NCI-H510A treated with DMSO at 0.1 percent for 48 hours (cell line): ENCODE measurements around the gene PXYLP1.

ENCODE experiments used
- DNase-seq: peaks from one replicate; lab custom pipeline; 2025; lab: John Stamatoyannopoulos, UW

PXYLP1 gene

GRCh38 chr3:141249041-141249440 lies 17.4 kb downstream of the PXYLP1 start:
- no peak for DNase-seq

- no peak for DNase-seq
Measured at GRCh38 chr3:141250342-141250741, 18.7 kb downstream of the PXYLP1 start.

DNA sequence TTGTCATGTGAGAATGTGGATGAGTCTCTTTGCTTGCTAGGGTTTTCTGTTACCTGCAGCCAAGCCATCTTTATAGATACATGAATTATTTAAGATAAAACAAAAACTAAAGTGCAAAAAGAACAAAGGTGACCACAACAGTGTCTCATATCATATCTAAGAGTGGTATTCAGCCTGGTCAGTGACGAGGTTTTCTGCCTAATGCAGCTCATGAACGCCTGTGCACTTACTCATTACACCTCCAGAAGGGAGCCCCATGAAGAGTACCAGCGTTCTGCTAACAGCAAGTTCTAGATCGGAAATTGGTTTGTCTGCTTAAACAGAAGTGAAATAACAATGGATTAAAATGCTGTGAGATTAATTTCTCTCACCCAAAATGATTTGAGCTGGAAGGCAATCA lies 19.2 kb downstream of the PXYLP1 start:
- no peak for DNase-seq

DNA sequence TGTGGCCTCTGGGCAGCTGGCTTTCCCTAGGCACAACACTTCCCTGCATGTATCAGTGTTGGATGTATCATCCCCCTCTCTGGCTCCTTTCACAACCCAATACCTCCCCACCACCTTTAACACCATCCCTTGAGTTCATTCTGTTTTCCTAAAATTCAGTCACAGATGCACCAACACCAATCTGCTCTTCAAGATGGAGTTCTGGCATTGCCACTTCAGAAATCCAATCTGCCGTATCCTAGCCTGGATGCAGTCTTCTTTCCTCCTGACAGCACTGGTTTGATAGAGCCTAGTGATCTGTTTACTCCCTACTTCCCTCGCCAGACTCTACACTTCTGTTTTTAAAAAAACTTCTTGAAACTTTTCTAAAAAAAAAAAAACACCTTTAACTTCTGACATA lies 21.7 kb downstream of the PXYLP1 start:
- no peak for DNase-seq

DNA sequence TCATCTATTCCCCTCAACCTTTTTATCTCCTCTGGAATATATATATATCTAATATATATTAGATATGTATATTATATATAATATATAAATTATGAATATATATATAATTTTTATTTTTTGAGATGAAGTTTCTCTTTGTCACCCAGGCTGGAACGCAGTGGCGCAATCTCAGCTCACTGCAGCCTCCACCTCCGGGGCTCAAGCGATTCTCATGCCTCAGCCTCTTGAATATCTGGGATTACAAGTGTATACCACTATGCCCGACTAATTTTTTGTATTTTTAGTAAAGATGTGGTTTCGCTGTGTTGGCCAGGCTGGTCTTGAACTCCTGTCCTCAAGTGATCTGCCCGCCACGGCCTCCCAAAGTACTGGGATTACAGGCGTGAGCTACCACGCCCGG lies 22.2 kb downstream of the PXYLP1 start:
- DNase-seq, result no peak

- no peak for DNase-seq
Measured at GRCh38 chr3:141255137-141255845, 23.7 kb downstream of the PXYLP1 start.

- no peak for DNase-seq
Measured at GRCh38 chr3:141255846-141256261, 24.2 kb downstream of the PXYLP1 start.

DNA sequence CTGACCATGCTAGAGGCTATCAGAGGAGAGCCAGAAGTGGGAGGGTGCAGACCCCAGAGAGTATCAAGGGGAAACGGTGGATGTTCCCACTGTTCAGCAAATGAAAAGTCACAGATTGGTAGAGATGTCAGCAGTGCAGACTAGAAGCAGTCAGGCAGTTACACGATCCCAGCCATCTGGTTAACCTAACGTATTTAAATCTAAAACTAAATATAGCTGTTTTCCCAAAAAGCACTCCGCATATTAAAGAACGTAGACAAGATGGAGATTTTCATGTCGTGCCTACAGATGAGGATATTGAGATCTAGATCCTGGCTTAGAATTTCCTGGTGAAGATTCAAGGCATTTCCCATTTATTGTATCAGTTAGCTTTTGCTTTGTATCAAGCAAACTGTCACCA lies 25.2 kb downstream of the PXYLP1 start:
- DNase-seq, result no peak

GRCh38 chr3:141257961-141258360 lies 26.3 kb downstream of the PXYLP1 start:
- DNase-seq, result no peak

DNA sequence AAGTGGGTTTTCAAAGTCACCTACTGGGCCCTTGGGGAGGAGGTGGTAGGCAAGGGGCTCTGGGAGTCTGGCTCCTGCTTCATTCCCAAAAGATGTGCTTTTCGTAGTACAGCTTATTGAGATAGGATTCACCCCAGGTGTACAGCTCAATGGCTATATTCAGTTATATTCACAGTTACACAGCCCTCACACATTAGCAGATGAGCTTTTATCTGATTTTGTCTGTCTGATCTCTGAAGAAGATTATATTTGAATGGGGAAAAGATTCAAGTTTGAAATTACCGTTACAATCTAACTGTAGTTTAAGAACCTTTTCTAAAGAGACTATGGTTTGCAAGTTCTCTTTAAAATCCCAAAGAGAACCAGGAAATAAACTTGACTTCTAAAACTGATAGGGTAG lies 27.3 kb downstream of the PXYLP1 start:
- DNase-seq, result no peak

DNA sequence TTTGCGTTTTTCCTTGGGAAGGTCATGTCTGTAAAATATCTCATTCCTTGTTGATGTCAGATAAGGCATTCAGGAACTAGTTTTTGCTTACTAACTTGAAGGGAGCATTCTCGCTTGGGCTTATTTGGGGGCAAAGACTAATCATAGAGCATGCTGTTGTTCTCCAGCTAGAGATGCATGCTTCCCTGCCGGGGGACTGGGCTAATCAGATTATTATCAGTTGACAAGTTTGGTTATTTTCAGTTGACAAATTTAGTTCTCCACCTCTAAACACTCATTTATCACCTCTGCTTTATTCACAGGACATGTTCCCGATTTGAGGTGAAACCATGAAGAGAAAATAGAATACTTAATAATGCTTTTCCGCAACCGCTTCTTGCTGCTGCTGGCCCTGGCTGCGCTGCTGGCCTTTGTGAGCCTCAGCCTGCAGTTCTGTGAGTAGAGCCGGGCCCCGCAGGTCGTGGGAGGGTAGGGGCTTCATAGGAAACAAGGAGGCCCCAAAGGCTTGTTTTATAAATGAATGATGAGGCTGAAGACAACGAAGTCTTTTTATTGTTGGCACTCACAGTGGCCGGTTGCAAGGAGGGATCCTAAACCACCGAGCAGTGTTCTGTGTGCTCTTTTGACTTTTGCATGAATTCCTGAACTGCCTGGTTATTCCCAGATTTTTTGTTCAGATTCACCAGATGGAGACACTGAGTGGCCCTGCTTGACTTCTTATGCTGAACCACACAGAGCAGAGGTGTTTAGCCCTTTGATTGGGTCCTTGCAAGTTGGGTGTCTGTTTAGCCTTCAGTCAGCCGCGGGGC lies 28.4 kb downstream of the PXYLP1 start:
- no peak for DNase-seq

GRCh38 chr3:141260630-141260927 lies 29.0 kb downstream of the PXYLP1 start:
- no peak for DNase-seq

DNA sequence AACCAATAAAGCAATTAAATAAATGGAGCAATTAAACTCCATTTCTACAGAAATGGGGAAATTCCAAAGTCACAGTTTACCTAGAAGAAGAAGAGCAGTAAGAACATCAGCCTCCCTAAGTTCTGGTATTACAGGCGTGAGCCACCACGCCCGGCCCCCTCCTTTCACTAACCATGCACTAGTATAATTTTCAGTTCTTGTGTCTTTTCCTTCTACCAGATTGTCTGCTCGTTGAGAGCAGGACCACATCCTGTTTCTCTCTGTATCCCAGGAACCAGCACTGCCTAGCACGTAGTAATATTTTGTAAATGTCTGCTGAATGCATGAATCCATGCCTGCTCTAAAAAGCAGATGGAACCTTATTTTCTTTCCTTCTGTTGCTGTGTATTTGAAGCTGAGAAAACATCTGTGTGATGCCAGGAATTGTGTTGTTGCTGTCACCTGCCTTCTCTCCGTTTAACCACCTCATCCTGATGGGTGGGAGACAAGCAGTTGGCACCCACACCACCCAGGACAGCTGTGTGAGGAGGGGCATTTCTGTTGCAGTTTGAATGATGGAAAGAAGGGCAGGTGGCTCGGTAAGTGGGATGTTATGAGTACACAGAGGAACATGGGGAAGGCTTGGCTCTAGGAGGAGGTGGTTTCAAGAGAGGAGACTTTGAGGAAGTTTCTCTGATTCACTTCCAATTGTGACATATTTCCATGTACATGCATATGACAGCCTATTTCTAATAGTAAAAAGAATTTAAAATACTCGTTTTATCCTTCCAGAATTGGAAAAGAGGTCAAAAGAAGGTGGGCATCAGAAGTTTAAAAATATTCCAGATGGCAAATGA lies 30.1 kb downstream of the PXYLP1 start:
- DNase-seq, result no peak

- no peak for DNase-seq
Measured at GRCh38 chr3:141262308-141262705, 30.7 kb downstream of the PXYLP1 start.

DNA sequence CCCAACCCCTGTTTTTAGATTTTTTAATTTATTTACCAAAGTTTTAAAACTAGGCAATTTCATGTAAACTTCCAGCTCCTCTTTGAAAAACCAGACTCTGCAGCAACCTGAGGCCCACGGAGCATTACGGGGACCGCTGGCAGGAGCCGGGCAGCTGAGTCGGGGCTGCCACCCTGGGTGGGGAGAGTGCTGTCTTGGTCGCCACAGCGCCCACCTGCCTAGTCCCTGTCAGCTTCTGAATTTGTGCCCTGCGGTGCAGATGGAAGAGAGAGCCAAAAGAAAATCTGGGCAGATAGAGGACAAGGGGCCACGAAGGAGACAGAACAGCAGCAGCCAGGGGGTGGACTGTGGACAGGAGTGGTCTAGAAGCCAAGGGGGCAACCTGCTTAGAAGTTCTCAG lies 34.6 kb downstream of the PXYLP1 start:
- DNase-seq, result no peak

DNA sequence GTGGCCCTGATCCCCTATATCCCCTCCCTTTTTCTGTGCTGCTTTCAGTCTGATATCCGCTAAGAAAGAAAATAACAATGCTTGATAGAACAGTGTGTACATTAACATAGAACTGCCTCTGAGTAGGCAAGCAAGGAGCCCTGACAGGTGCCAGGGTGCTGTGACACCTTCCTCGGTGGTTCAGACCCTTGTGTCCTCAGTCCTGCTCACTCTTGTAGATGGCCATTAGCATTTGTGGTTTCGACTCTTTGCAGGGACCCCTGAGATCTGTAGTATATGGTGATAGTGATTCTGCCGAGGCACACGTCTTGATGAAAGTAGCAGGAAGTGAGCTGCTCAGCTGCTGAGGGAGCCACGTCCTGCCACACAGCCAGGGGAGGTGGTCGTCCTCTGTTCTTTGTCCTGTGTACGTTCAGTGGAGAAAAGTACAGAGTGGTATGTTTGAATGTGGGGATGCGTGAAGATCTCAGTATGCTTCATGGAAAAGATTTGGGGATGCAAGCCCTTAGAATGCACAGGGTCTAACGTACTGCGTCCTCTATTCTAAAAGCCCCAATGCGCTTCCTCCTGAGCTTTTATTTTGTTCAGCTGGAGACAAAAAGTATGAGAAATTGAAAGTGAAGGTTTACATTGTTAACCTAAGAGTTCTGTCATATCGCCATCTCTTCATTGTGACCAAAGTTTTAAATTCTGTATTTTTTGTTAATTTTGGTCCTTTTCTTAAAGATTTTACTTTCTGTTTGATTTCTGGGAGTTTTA lies 35.4 kb downstream of the PXYLP1 start:
- no peak for DNase-seq

GRCh38 chr3:141267629-141268028 lies 36.0 kb downstream of the PXYLP1 start:
- DNase-seq, result no peak

DNA sequence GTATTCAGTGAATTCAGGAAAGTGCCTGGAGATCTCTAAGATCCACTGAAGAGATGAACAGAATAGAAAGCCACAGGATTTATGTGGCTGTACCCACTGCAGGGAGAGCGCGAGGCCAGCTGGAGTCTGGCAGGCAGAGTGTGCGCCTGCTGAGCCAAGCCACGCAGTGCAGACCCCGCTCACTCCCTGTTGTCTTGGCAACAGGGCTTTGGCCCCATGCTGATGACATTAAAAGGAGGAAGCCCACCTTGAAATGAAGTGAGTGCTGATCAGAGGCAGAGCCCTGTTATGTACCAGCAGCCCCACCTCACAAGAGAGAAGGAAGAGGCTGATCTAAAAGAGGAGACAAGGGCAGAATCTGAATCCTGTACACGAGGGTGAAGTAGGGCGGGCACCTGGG lies 36.7 kb downstream of the PXYLP1 start:
- no peak for DNase-seq

- DNase-seq, result no peak
Measured at GRCh38 chr3:141268791-141269190, 37.2 kb downstream of the PXYLP1 start.

- DNase-seq, result no peak
Measured at GRCh38 chr3:141269961-141270360, 38.3 kb downstream of the PXYLP1 start.

- DNase-seq, result no peak
Measured at GRCh38 chr3:141271279-141272030, 39.8 kb downstream of the PXYLP1 start.
